GM23338 (cell line): ENCODE data around the gene CHCHD3. TPM values are rescaled to one million over a fixed set of nuclear protein-coding genes. Genes with fewer than 3 reads are reported as not detected.

Experiments used
- ATAC-seq: fragments of 200-7000 bp; cut with Tn5 transposase; 3 replicates; pipeline ENCODE4 v1.9.1; 2020
- DNase-seq: peaks from one replicate; pipeline ENCODE4 v3.0.0-alpha.2; 2015; ENCODE audit warnings: low spot score
- H2AFZ ChIP-seq: fragments of 200-600 bp; sonication (generic); 2 replicates; pipeline ENCODE4 v1.8.0; 2016; ENCODE audit warnings: antibody characterized with exemption, mild to moderate bottlenecking, moderate library complexity
- H3F3A ChIP-seq: fragments of 200-600 bp; sonication (generic); replicated peaks from 2 replicates; pipeline ENCODE4 v1.8.0; 2017; ENCODE audit warnings: antibody characterized with exemption, mixed run types, low read depth
- H3K27ac ChIP-seq: fragments of 200-600 bp; sonication (generic); 2 replicates; pipeline ENCODE4 v1.6.1; 2016; ENCODE audit warnings: low read depth
- H3K27me3 ChIP-seq: fragments of 200-600 bp; sonication (generic); 2 replicates; pipeline ENCODE4 v1.8.0; 2016; ENCODE audit warnings: mild to moderate bottlenecking, mixed run types, moderate library complexity; ENCODE audit not compliant: insufficient read depth
- H3K36me3 ChIP-seq: fragments of 200-600 bp; sonication (generic); 2 replicates; pipeline ENCODE4 v1.8.0; 2016; ENCODE audit warnings: mild to moderate bottlenecking; ENCODE audit not compliant: insufficient read depth
- H3K4me1 ChIP-seq: fragments of 200-600 bp; sonication (generic); 2 replicates; pipeline ENCODE4 v1.8.0; 2016; ENCODE audit warnings: mild to moderate bottlenecking, moderate library complexity; ENCODE audit not compliant: insufficient read depth
- H3K4me2 ChIP-seq: fragments of 200-600 bp; sonication (generic); 2 replicates; pipeline ENCODE4 v1.7.1; 2017; ENCODE audit warnings: mixed run types
- H3K4me3 ChIP-seq: fragments of 200-600 bp; sonication (generic); 2 replicates; pipeline ENCODE4 v1.6.1; 2016; ENCODE audit warnings: mixed run types
- H3K79me2 ChIP-seq: fragments of 200-600 bp; sonication (generic); replicated peaks from 2 replicates; pipeline ENCODE4 v1.8.0; 2017; ENCODE audit warnings: mild to moderate bottlenecking; ENCODE audit not compliant: insufficient read depth
- H3K9me2 ChIP-seq: fragments of 200-600 bp; sonication (generic); 2 replicates; pipeline ENCODE4 v1.8.0; 2017; ENCODE audit not compliant: insufficient read depth
- H4K20me1 ChIP-seq: fragments of 200-600 bp; sonication (generic); replicated peaks from 2 replicates; pipeline ENCODE4 v1.8.0; 2017; ENCODE audit warnings: mild to moderate bottlenecking; ENCODE audit not compliant: insufficient read depth
- H3K27ac Mint-ChIP-seq: 2 replicates; pipeline ENCODE4 v1.8.0; 2020; ENCODE audit warnings: inconsistent platforms, mild to moderate bottlenecking, moderate library complexity, mixed read lengths
- H3K27me3 Mint-ChIP-seq: 3 replicates; pipeline ENCODE4 v1.8.0; 2022; ENCODE audit warnings: low read depth, mild to moderate bottlenecking, moderate library complexity, mixed read lengths, inconsistent platforms; ENCODE audit not compliant: insufficient read depth, poor library complexity
- H3K36me3 Mint-ChIP-seq: 3 replicates; pipeline ENCODE4 v1.8.0; 2021; ENCODE audit warnings: low read depth, mild to moderate bottlenecking, inconsistent platforms, moderate library complexity, mixed read lengths
- H3K4me1 Mint-ChIP-seq: 3 replicates; pipeline ENCODE4 v1.8.0; 2020; ENCODE audit warnings: mild to moderate bottlenecking, inconsistent platforms, mixed read lengths
- H3K4me3 Mint-ChIP-seq: 3 replicates; pipeline ENCODE4 v1.8.0; 2021; ENCODE audit warnings: moderate library complexity, mild to moderate bottlenecking, inconsistent platforms, mixed read lengths
- H3K9me3 Mint-ChIP-seq: 3 replicates; pipeline ENCODE4 v1.8.0; 2020; ENCODE audit warnings: moderate library complexity, mild to moderate bottlenecking, inconsistent platforms, mixed read lengths
- CTCF ChIP-seq, 2 experiments: fragments of 200-600 bp in 1 of 2; sonication (generic) in 1 of 2; conservative IDR thresholded peaks; 2 replicates each; pipeline versions ENCODE4 v1.5.1 to v1.6.1; 2016 to 2017; ENCODE audit warnings: antibody characterized with exemption in 2 of 2, low read depth in 2 of 2, mild to moderate bottlenecking in 2 of 2, moderate library complexity in 1 of 2
- EZH2phosphoT487 ChIP-seq: fragments of 200-600 bp; sonication (generic); IDR thresholded peaks from one replicate; pipeline ENCODE4 v1.8.1; 2018; ENCODE audit warnings: antibody characterized with exemption; ENCODE audit not compliant: unreplicated experiment
- JUNB ChIP-seq: IDR thresholded peaks from one replicate; pipeline ENCODE4 v1.6.1; 2016; ENCODE audit warnings: antibody characterized with exemption; ENCODE audit not compliant: unreplicated experiment
- NANOG ChIP-seq: IDR thresholded peaks from 2 replicates; pipeline ENCODE4 v1.6.1; 2016; ENCODE audit warnings: antibody characterized with exemption, borderline replicate concordance
- REST ChIP-seq: IDR thresholded peaks from one replicate; pipeline ENCODE4 v1.6.1; 2018; ENCODE audit warnings: antibody characterized with exemption; ENCODE audit not compliant: unreplicated experiment
- ZNF114 ChIP-seq: fragments of 250-450 bp; sonication (Bioruptor Pico); IDR thresholded peaks from 2 replicates; pipeline ENCODE4 v1.5.0; 2020; ENCODE audit warnings: mild to moderate bottlenecking, moderate library complexity
- ZNF462 ChIP-seq: fragments of 250-450 bp; sonication (Bioruptor Pico); IDR thresholded peaks from 2 replicates; pipeline ENCODE4 v1.5.0; 2020; ENCODE audit warnings: mild to moderate bottlenecking, moderate library complexity
- polyA plus RNA-seq: library from polyadenylated mRNA; unstranded; fragments of >200 nt; fragmentation: Nextera tagmentation; extraction: Ambion mirVana; gene quantifications from 2 replicates; pipeline ENCODE4 v1.2.1, GENCODE V29; 2016
- total RNA-seq: library from RNA; depleted of rRNA; stranded (reverse); fragments of >200 nt; shearing (Covaris generic); gene quantifications from 2 replicates; pipeline ENCODE4 v1.2.3, GENCODE V29; 2014

The CHCHD3 gene
- total and polyA plus RNA-seq, 2 experiments from 2014 or later, result 107 to 131 TPM

- no peak for TF ChIP-seq ZNF462
- no peak for TF ChIP-seq ZNF114 (CRISPR knock-in tag)
- no peak for TF ChIP-seq REST
- TF ChIP-seq EZH2phosphoT487, result no peak
- no peak for TF ChIP-seq NANOG
- no peak for TF ChIP-seq JUNB
Observed at GRCh38 chr7:132758986-132759385, 322.9 kb downstream of the CHCHD3 start (continued).

GRCh38 chr7:132757783-132758182 lies 324.1 kb downstream of the CHCHD3 start:
- peaks cover 3% of the 10 kb centered on the region for H3K27me3 Mint-ChIP-seq
- peaks cover 10% of the 10 kb centered on the region for H3K9me3 Mint-ChIP-seq
- Histone ChIP-seq H3K4me2 (no peak overlapping the region), H3F3A (no peaks in the 10 kb centered on the region), H4K20me1 (no peaks in the 10 kb centered on the region), H3K4me1 (no peaks in the 10 kb centered on the region), H2AFZ (no peak overlapping the region), H3K27ac (no peak overlapping the region), H3K36me3 (no peaks in the 10 kb centered on the region), H3K27me3 (no peaks in the 10 kb centered on the region), H3K4me3 (no peak overlapping the region), H3K9me2 (peaks cover 9% of the 10 kb centered on the region), H3K79me2 (no peaks in the 10 kb centered on the region)
- H3K36me3 Mint-ChIP-seq, result peaks cover 4% of the 10 kb centered on the region; the same call in 1 of the 3 replicates
- no peak for DNase-seq
- H3K27ac Mint-ChIP-seq, result no peak overlapping the region
- no peak for TF ChIP-seq CTCF (conservative IDR thresholded peaks at IDR 0.05; ENCODE audit: low read depth in 2 of 2)
- H3K4me3 Mint-ChIP-seq, result no peak overlapping the region
- no peak for ATAC-seq
- peaks cover 2% of the 10 kb centered on the region; the same call in 2 of the 3 replicates for H3K4me1 Mint-ChIP-seq
